A673 (cell line): ENCODE data around the gene ZNF550. TPM values are rescaled to one million over a fixed set of nuclear protein-coding genes. Genes with fewer than 3 reads are reported as not detected.

Source experiments
- BruUV-seq: library from RNA; stranded (reverse); fragments of 400-500 nt; replicated peaks from 2 replicates; lab custom pipeline; 2021; lab: Mats Ljungman, UMichigan
- CTCF ChIA-PET: fragments of 300-600 bp; sonication (Branson Sonifier 250); formaldehyde crosslinking; loops from one replicate; lab custom pipeline; 2022; ENCODE audit warnings: antibody characterized with exemption; lab: Charles Lee
- POLR2A ChIA-PET: fragments of 300-600 bp; sonication (Branson Sonifier 250); formaldehyde crosslinking; loops from one replicate; lab custom pipeline; 2022; ENCODE audit warnings: antibody characterized with exemption; ENCODE audit not compliant: low non-redundant PET; lab: Charles Lee
- DNase-seq: peaks from one replicate; pipeline ENCODE4 v3.0.0-alpha.2; 2015; ENCODE audit warnings: low spot score
- H3K27ac ChIP-seq: fragments of 200-600 bp; sonication (generic); 2 replicates; pipeline ENCODE4 v1.5.1; 2016; ENCODE audit warnings: mixed run types, low read depth, mild to moderate bottlenecking, mixed read lengths, antibody characterized with exemption, low read length; ENCODE audit not compliant: poor library complexity, severe bottlenecking
- H3K27me3 ChIP-seq: fragments of 200-600 bp; sonication (generic); replicated peaks from 2 replicates; pipeline ENCODE4 v1.6.1; 2017; ENCODE audit warnings: mixed run types, low read depth, mild to moderate bottlenecking, mixed read lengths, antibody characterized with exemption, low read length; ENCODE audit not compliant: insufficient read depth, poor library complexity
- H3K36me3 ChIP-seq: fragments of 200-600 bp; sonication (generic); 2 replicates; pipeline ENCODE4 v1.6.1; 2016; ENCODE audit warnings: mixed run types, mild to moderate bottlenecking, mixed read lengths, antibody characterized with exemption, low read length; ENCODE audit not compliant: insufficient read depth, poor library complexity, severe bottlenecking
- H3K4me1 ChIP-seq: fragments of 200-600 bp; sonication (generic); 2 replicates; pipeline ENCODE4 v1.6.1; 2017; ENCODE audit warnings: mixed run types, mild to moderate bottlenecking, mixed read lengths, antibody characterized with exemption, low read length; ENCODE audit not compliant: insufficient read depth, poor library complexity, severe bottlenecking
- H3K4me3 ChIP-seq: fragments of 200-600 bp; sonication (generic); 2 replicates; pipeline ENCODE4 v1.5.1; 2016; ENCODE audit warnings: low read depth, mixed run types, mild to moderate bottlenecking, mixed read lengths, low read length; ENCODE audit not compliant: poor library complexity, severe bottlenecking
- H3K9me3 ChIP-seq: fragments of 200-600 bp; sonication (generic); 2 replicates; pipeline ENCODE4 v1.6.1; 2016; ENCODE audit warnings: mixed run types, low read depth, mild to moderate bottlenecking, mixed read lengths, antibody characterized with exemption, low read length; ENCODE audit not compliant: poor library complexity, severe bottlenecking
- EZH2 ChIP-seq: fragments of 200-600 bp; sonication (generic); IDR thresholded peaks from 2 replicates; pipeline ENCODE4 v1.6.1; 2017; ENCODE audit warnings: borderline replicate concordance, low read depth, mild to moderate bottlenecking, mixed read lengths, antibody characterized with exemption, low read length; ENCODE audit not compliant: poor library complexity, severe bottlenecking
- intact Hi-C: fragments of 100-400 bp; cut with micrococcal nuclease; formaldehyde crosslinking; loops from one replicate; pipeline ENCODE4 v1.10.0; 2022; ENCODE audit not compliant: unreplicated experiment
- total RNA-seq: library from RNA; stranded (reverse); gene quantifications from 2 replicates; pipeline ENCODE4 v1.2.3, GENCODE V29; 2021
- TF ChIP-seq, protein P1 (sequence below): fragments of 300-800, 200-600 bp; sonication (generic); conservative IDR thresholded peaks from 2 replicates; pipeline ENCODE4 v1.5.1; 2017; ENCODE audit warnings: low read depth, mild to moderate bottlenecking, antibody characterized with exemption, low read length, moderate library complexity, mixed read lengths

The ZNF550 gene
- total RNA-seq, 1 experiment from 2014 or later: 9.6 TPM

DNA sequence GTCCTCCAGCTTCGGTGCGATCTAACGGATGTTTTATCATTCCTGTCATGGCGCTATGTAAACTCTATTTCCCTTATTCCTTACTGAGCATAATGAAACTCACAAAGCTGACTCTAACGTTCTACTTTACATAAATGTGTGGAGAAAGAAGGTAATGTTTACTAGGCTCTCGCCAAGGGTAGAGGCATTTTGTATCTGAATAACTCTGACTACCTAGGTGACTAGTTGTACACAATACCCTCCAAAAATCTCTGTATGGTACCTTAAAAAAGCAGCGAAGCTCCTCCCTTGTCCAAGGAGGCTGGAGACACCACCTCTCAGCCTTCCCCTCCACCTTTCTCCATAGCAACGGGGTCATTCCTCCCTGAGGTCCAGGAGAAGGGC is 39.7 kb upstream of the ZNF550 start:
- POLR2A ChIA-PET: no interaction called here

DNA sequence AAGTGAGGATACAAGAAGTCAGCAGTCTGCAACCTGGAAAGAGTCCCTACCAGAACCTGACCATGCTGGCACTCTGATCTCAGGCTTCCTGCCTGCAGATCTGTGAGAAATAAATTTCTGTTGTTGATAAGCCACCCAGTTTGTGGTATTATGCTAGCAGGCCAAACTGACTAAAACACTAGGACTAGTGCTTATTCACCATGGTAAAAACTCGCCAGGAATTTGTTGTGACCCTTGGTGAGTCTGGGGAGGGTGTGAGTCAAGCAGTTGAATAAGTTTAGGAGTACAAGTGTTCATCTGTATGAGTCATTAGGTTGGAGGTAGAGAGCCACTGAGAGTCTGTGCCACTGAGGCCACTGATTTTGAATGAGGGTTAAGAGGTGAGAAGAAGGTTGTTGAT is 27.9 kb upstream of the ZNF550 start:
- Histone ChIP-seq H3K36me3 (peaks cover 45% of the 10 kb centered on the region), H3K27me3 (no peaks in the 10 kb centered on the region), H3K9me3 (peaks cover 76% of the 10 kb centered on the region), H3K4me3 (no peak overlapping the region), H3K4me1 (no peaks in the 10 kb centered on the region), H3K27ac (no peak overlapping the region)
- ChIA-PET CTCF (no interaction called here), POLR2A (no interaction called here)
- BruUV-seq: no TSS peak
- no peak for DNase-seq
- intact Hi-C loops: no loop called here
- no peak for TF ChIP-seq EZH2

More for the DNA sequence above, 39.7 kb upstream of the ZNF550 start:
- no peak for TF ChIP-seq EZH2
- TF ChIP-seq, protein P1, sequence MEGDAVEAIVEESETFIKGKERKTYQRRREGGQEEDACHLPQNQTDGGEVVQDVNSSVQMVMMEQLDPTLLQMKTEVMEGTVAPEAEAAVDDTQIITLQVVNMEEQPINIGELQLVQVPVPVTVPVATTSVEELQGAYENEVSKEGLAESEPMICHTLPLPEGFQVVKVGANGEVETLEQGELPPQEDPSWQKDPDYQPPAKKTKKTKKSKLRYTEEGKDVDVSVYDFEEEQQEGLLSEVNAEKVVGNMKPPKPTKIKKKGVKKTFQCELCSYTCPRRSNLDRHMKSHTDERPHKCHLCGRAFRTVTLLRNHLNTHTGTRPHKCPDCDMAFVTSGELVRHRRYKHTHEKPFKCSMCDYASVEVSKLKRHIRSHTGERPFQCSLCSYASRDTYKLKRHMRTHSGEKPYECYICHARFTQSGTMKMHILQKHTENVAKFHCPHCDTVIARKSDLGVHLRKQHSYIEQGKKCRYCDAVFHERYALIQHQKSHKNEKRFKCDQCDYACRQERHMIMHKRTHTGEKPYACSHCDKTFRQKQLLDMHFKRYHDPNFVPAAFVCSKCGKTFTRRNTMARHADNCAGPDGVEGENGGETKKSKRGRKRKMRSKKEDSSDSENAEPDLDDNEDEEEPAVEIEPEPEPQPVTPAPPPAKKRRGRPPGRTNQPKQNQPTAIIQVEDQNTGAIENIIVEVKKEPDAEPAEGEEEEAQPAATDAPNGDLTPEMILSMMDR: no peak
- no peak overlapping the region for H3K27ac ChIP-seq
- DNase-seq: no peak
- no peaks in the 10 kb centered on the region for H3K4me1 ChIP-seq
- H3K9me3 ChIP-seq: peaks cover 17% of the 10 kb centered on the region
- H3K36me3 ChIP-seq: no peaks in the 10 kb centered on the region
- no TSS peak for BruUV-seq
- no peaks in the 10 kb centered on the region for H3K27me3 ChIP-seq
- CTCF ChIA-PET: no interaction called here
- intact Hi-C loops: no loop called here
- H3K4me3 ChIP-seq: peak overlapping the region; percentile 88

DNA sequence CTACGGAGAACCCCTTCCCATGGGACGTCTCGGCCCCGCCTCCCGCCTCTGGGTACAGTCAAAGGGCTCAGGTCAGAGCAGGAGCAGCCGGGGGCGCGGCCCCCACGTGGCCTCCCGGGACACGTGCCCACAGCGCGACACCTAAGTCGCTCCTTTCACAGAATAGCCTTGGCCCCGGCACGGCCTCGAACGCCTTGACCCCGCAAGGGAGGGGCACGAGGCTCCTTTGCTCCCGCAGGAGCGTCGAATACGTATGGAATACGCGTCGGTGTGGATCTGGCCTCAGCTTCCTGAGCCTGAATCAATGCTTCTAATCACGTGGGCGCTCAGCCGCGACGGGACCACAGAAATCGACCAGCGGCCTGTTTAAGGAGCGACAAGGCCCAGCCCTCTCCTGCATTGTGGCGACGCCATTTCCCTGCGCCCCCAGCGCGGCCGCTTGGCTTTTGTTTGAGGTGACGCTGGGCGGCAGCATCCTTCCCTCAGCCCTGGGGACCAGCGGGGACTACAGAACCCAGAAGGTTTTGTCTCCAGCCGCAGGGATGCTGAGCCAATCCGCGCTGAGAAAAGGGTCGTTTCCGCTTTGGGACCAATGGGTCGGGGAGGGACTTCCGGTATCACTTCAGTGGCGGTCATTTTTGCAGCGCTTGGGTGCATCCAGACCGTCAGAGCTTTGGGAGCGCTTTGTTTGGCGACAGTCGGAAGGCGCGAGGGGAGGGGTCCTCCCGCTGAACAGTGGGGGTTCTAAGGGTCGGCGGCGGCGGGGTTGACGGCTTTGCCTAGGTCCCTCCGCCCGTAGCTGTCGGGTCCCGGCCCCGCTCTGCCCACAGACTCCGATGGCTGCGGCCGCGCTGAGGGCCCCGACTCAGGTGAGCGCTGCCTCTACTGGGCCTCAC is 24.1 kb upstream of the ZNF550 start, which contains the start of gene ZIK1:
Gene ZIK1 (plus strand): TSS at position 625 of the 896 bp plus-strand sequence. CDS start 212 bp downstream, at position 837.
- POLR2A ChIA-PET: no interaction called here
- Histone ChIP-seq H3K36me3 (peaks cover 11% of the 10 kb centered on the region), H3K27ac (no peak within 1 kb of the TSS), H3K27me3 (no peaks in the 10 kb centered on the region), H3K4me3 (peak within 1 kb of the TSS; percentile 62), H3K9me3 (peaks cover 49% of the 10 kb centered on the region), H3K4me1 (no peaks in the 10 kb centered on the region)
- intact Hi-C loops: no loop called here
- peak; percentile 98 for DNase-seq
- TF ChIP-seq EZH2: no peak
- TF ChIP-seq, protein P1: peak; percentile 33
- CTCF ChIA-PET: no interaction called here
- no TSS peak for BruUV-seq
